ENCODE data around the gene SMR3B.

SMR3B gene

DNA sequence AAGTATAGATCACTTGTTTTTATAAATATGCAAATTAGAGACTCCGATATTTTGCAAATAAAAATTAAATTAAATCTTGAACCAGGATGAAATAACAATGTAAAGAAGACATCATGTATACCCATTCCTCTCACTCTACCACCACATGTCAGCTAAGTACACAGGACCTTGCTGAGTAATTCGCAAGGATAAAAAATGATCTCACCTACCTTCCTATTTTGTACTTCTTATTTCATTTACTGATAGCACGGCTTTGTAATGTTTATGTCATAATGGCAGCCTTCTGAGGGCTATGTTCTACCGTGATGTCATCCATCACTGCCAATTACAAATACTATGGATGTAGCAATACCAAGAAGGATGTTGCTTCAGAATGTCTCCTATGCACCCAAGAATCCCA is 10.9 kb upstream of the SMR3B start:
- TF ChIP-seq, protein P1, sequence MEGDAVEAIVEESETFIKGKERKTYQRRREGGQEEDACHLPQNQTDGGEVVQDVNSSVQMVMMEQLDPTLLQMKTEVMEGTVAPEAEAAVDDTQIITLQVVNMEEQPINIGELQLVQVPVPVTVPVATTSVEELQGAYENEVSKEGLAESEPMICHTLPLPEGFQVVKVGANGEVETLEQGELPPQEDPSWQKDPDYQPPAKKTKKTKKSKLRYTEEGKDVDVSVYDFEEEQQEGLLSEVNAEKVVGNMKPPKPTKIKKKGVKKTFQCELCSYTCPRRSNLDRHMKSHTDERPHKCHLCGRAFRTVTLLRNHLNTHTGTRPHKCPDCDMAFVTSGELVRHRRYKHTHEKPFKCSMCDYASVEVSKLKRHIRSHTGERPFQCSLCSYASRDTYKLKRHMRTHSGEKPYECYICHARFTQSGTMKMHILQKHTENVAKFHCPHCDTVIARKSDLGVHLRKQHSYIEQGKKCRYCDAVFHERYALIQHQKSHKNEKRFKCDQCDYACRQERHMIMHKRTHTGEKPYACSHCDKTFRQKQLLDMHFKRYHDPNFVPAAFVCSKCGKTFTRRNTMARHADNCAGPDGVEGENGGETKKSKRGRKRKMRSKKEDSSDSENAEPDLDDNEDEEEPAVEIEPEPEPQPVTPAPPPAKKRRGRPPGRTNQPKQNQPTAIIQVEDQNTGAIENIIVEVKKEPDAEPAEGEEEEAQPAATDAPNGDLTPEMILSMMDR (IDR thresholded peaks at IDR 0.05; ENCODE audit: poor library complexity, severe bottlenecking), result no peak
- H3K27me3 ChIP-seq (ENCODE audit: insufficient read depth, poor library complexity, severe bottlenecking), result no peaks in the 10 kb centered on the region
- no peaks in the 10 kb centered on the region for H3K9me3 ChIP-seq (ENCODE audit: severe bottlenecking)
- no peak for ATAC-seq (ENCODE audit: low read depth)
- no peak overlapping the region for H3K4me3 ChIP-seq (ENCODE audit: severe bottlenecking)
- H3K4me1 ChIP-seq (ENCODE audit: insufficient read depth, poor library complexity, severe bottlenecking), result no peaks in the 10 kb centered on the region
- no peak overlapping the region for H3K27ac ChIP-seq (ENCODE audit: poor library complexity, severe bottlenecking)
- H3K36me3 ChIP-seq (ENCODE audit: low read depth), result no peaks in the 10 kb centered on the region
- DNase-seq (ENCODE audit: low spot score), result no peak

DNA sequence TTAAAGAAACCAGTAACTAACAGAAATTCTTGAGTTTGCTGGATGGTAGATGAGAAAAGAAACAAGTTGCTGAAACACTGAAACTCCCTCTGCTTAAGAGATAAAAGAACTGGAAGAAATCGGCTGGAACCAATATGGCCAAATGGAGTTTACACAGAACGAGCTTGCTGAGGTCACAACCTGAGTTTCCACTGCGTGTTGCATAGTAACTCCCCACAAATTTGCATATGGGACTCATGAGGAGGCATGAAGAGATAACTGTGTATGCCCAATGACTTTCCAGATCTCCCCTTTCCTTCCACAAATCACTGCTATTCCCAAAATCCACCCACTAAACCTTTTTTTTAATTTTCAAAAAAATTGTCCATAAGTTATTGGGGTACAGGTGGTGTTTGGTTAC is 10.2 kb upstream of the SMR3B start:
- TF ChIP-seq, protein P1 (IDR thresholded peaks at IDR 0.05; ENCODE audit: poor library complexity, severe bottlenecking), result no peak
- no peak for DNase-seq (ENCODE audit: low spot score)
- no peak overlapping the region for H3K4me3 ChIP-seq (ENCODE audit: severe bottlenecking)
- no peaks in the 10 kb centered on the region for H3K4me1 ChIP-seq (ENCODE audit: insufficient read depth, poor library complexity, severe bottlenecking)
- ATAC-seq (ENCODE audit: low read depth), result no peak
- no peaks in the 10 kb centered on the region for H3K9me3 ChIP-seq (ENCODE audit: severe bottlenecking)
- no peak overlapping the region for H3K27ac ChIP-seq (ENCODE audit: poor library complexity, severe bottlenecking)
- no peaks in the 10 kb centered on the region for H3K36me3 ChIP-seq (ENCODE audit: low read depth)
- no peaks in the 10 kb centered on the region for H3K27me3 ChIP-seq (ENCODE audit: insufficient read depth, poor library complexity, severe bottlenecking)

DNA sequence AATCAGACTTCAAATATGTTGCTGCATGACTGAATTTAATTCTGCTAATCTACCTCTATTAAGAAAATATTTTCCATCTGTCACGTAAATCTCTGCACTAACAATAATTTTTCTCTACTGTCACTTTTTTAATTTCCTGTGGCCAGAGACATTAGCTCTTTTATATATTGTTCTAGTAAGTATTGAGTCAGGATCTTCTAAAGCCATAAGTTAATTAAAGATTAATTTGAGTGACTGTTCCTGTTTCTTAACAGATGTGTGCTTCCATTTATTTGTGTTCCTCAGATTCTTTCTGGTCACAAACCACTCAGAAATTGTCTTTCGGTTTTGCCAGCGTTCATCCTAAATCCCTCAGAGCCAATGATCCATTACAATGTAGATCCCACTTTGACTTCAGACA is 2.4 kb upstream of the SMR3B start:
- TF ChIP-seq, protein P1 (IDR thresholded peaks at IDR 0.05; ENCODE audit: poor library complexity, severe bottlenecking), result no peak
- H3K27ac ChIP-seq (ENCODE audit: poor library complexity, severe bottlenecking), result no peak overlapping the region
- H3K4me1 ChIP-seq (ENCODE audit: insufficient read depth, poor library complexity, severe bottlenecking), result no peaks in the 10 kb centered on the region
- no peaks in the 10 kb centered on the region for H3K9me3 ChIP-seq (ENCODE audit: severe bottlenecking)
- no peak overlapping the region for H3K4me3 ChIP-seq (ENCODE audit: severe bottlenecking)
- H3K36me3 ChIP-seq (ENCODE audit: low read depth), result no peaks in the 10 kb centered on the region
- no peak for DNase-seq (ENCODE audit: low spot score)
- no peaks in the 10 kb centered on the region for H3K27me3 ChIP-seq (ENCODE audit: insufficient read depth, poor library complexity, severe bottlenecking)
- no peak for ATAC-seq (ENCODE audit: low read depth)

DNA sequence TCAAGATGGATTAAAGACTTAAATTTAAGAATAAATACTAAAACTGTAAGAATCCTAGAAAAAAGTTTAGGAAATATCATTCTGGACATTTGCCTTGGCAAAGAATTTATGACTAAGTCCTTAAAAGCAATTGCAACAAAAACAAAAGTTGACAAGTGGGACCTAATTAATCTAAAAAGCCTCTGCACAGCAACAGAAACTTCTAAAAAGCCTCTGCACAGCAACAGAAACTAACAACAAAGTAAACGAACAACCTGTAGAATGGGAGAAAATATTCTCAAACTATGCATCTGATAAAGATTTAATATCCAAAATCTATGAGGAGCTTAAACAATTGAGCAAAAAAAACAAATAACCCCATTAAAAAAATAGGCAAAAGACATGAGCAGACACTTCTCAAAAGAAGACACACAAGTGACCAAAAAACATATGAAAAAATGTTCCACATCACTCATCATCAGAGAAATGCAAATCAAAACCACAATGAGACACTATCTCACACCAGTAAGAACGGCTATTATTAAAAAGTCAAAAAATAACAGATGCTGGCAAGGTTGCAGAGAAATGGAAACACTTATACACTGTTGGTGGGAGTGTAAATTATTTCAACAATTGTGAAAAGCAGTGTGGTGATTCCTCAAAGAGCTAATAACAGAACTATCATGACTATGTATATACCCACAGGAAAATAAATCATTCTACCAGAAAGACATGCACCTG is 9.3 kb downstream of the SMR3B start:
- TF ChIP-seq, protein P1 (IDR thresholded peaks at IDR 0.05; ENCODE audit: poor library complexity, severe bottlenecking), result no peak
- Histone ChIP-seq H3K4me1 (ENCODE audit: insufficient read depth, poor library complexity, severe bottlenecking) (no peaks in the 10 kb centered on the region), H3K27me3 (ENCODE audit: insufficient read depth, poor library complexity, severe bottlenecking) (no peaks in the 10 kb centered on the region), H3K36me3 (ENCODE audit: low read depth) (no peaks in the 10 kb centered on the region), H3K9me3 (ENCODE audit: severe bottlenecking) (no peaks in the 10 kb centered on the region), H3K27ac (ENCODE audit: poor library complexity, severe bottlenecking) (no peak overlapping the region), H3K4me3 (ENCODE audit: severe bottlenecking) (no peak overlapping the region)
- ATAC-seq (ENCODE audit: low read depth), result no peak
- no peak for DNase-seq (ENCODE audit: low spot score)

DNA sequence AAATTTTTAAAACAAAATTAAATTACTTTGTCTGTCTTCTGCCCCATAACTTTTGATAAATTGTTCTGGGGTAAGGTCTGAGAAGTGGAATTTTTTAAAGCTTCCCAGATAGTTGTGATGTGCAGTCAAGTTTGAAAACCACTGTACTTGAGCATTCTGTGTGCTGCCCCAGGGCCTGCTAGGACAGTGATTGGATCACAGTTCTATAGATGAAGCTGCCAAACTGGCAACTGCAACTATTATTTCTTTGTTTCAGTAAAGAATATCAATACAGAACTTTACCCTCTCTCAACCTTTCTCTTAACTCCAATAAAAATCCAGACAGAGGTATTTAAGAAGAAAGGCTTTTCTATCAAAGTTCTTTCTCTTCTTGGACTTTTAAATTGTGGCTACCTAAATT is 14.6 kb downstream of the SMR3B start, which contains the start of gene OPRPN:
TSS of gene OPRPN (plus strand) at position 361 of the 400 bp plus-strand sequence. CDS start 1,346 bp downstream, outside the sequence.
- DNase-seq (ENCODE audit: low spot score) (no peak), ATAC-seq (ENCODE audit: low read depth) (no peak)
- Histone ChIP-seq H3K27ac (ENCODE audit: poor library complexity, severe bottlenecking) (no peak within 1 kb of the TSS), H3K4me3 (ENCODE audit: severe bottlenecking) (no peak within 1 kb of the TSS), H3K4me1 (ENCODE audit: insufficient read depth, poor library complexity, severe bottlenecking) (no peaks in the 10 kb centered on the region), H3K36me3 (ENCODE audit: low read depth) (no peaks in the 10 kb centered on the region), H3K9me3 (ENCODE audit: severe bottlenecking) (no peaks in the 10 kb centered on the region), H3K27me3 (ENCODE audit: insufficient read depth, poor library complexity, severe bottlenecking) (no peaks in the 10 kb centered on the region)
- TF ChIP-seq, protein P1 (IDR thresholded peaks at IDR 0.05; ENCODE audit: poor library complexity, severe bottlenecking), result no peak

All from RWPE2 (cell line).